Upper lobe of left lung (tissue), 4 donors: ENCODE measurements around the gene TGM4.

Source experiments
- CTCF ChIP-seq, 6 experiments: fragments of 450-650 bp in 4 of 6; fragments of 200-600 bp in 2 of 6; sonication (generic) in 2 of 6; IDR thresholded peaks; one replicate each; pipeline ENCODE4 v1.5.1; 2016 to 2019; ENCODE audit warnings: antibody characterized with exemption in 6 of 6
- EP300 ChIP-seq, 4 donors: sonication (generic); formaldehyde crosslinking; IDR thresholded peaks; one replicate each; pipeline ENCODE4 v1.5.1; 2017; ENCODE audit warnings: antibody characterized with exemption in 4 of 4, control low read depth in 2 of 4
- POLR2A ChIP-seq, 4 donors: fragments of 450-650 bp; IDR thresholded peaks; one replicate each; pipeline ENCODE4 v1.5.1; 2016 to 2017; ENCODE audit warnings: antibody characterized with exemption in 4 of 4, mild to moderate bottlenecking in 2 of 4
- POLR2AphosphoS5 ChIP-seq, 2 donors: sonication (generic); formaldehyde crosslinking; IDR thresholded peaks; one replicate each; pipeline ENCODE4 v1.5.1; 2017; ENCODE audit warnings: antibody characterized with exemption in 2 of 2

- TF ChIP-seq CTCF (IDR thresholded peaks at IDR 0.05) (no peak), EP300 (IDR thresholded peaks at IDR 0.05) (no peak), POLR2AphosphoS5 (IDR thresholded peaks at IDR 0.05) (no peak), POLR2A (IDR thresholded peaks at IDR 0.05) (no peak)
Observed at GRCh38 chr3:44860117-44860516, 14.3 kb upstream of the TGM4 start.
